Stomach (tissue), 9 donors: Measurements from ENCODE around the gene TBC1D1. TPM values are rescaled to one million over a fixed set of nuclear protein-coding genes. Genes with fewer than 3 reads are reported as not detected.

Experiments used
- DNase-seq, 2 donors: peaks; one replicate each; pipeline versions ENCODE4 v3.0.0 to v3.0.0-alpha.2; 2013 to 2019
- H3K27ac ChIP-seq, 5 donors: fragments of 200-600 bp in 4 of 5; sonication (generic) in 4 of 5; one replicate each; pipeline ENCODE4 v1.5.1; 2013 to 2019; ENCODE audit warnings: mild to moderate bottlenecking in 1 of 5, moderate library complexity in 1 of 5
- H3K27me3 ChIP-seq, 3 donors: fragments of 200-600 bp; sonication (generic); one replicate each; pipeline ENCODE4 v1.5.1; 2017 to 2019; ENCODE audit warnings: mixed run types in 1 of 3
- H3K36me3 ChIP-seq, 4 donors: fragments of 200-600 bp; sonication (generic); 1 replicate in 3 of 4; 2 replicates in 1 of 4; pipeline ENCODE4 v1.5.1; 2016 to 2019
- H3K4me1 ChIP-seq, 4 donors: fragments of 200-600 bp; sonication (generic); one replicate each; pipeline ENCODE4 v1.5.1; 2016 to 2019
- H3K4me3 ChIP-seq, 4 donors: fragments of 200-600 bp; sonication (generic) in 3 of 4; one replicate each; pipeline ENCODE4 v1.5.1; 2016 to 2019; ENCODE audit warnings: mild to moderate bottlenecking in 1 of 4
- H3K9me3 ChIP-seq, 4 donors: fragments of 200-600 bp; sonication (generic); one replicate each; pipeline ENCODE4 v1.5.1; 2016 to 2019
- EP300 ChIP-seq: sonication (generic); formaldehyde crosslinking; IDR thresholded peaks from one replicate; pipeline ENCODE4 v1.6.1; 2017; ENCODE audit warnings: antibody characterized with exemption
- POLR2A ChIP-seq, 4 donors: fragments of 450-650 bp; IDR thresholded peaks; one replicate each; pipeline ENCODE4 v1.6.1; 2016; ENCODE audit warnings: antibody characterized with exemption in 4 of 4, control low read depth in 2 of 4, mild to moderate bottlenecking in 1 of 4, moderate library complexity in 1 of 4
- POLR2AphosphoS5 ChIP-seq, 3 donors: sonication (generic); formaldehyde crosslinking; IDR thresholded peaks; one replicate each; pipeline ENCODE4 v1.6.1; 2016; ENCODE audit warnings: antibody characterized with exemption in 3 of 3
- WGBS, 5 donors: extraction: QIAGEN DNeasy Blood & Tissue Kit in 3 of 5; methylation state at CpG; one replicate each; pipeline versions ENCODE4 v1.1.5 to v1.1.7; 2013 to 2018; 5-methylcytosine and 5-hydroxymethylcytosine counted together
- intact Hi-C: fragments of 100-400 bp; cut with DNase I; formaldehyde crosslinking; loops from one replicate; pipeline ENCODE4 v1.15.1; 2023; ENCODE audit warnings: low total_unique reads
- polyA plus RNA-seq, 3 donors: library from polyadenylated mRNA; stranded (reverse); fragments of 200-250 nt; gene quantifications; one replicate each; pipeline ENCODE4 v1.2.3, GENCODE V29; 2013
- total RNA-seq, 5 donors: library from RNA; depleted of rRNA; stranded (reverse); fragments of >200 nt; gene quantifications; one replicate each; pipeline versions ENCODE4 v1.1.0 to v1.2.3, GENCODE V29; 2014 to 2016
- TF ChIP-seq, protein P1 (sequence below), 7 experiments: fragments of 450-650 bp in 4 of 7; fragments of 200-600 bp in 3 of 7; sonication (generic) in 3 of 7; IDR thresholded peaks; one replicate each; pipeline ENCODE4 v1.5.1; 2016 to 2019; ENCODE audit warnings: antibody characterized with exemption in 7 of 7, control low read depth in 2 of 7, mild to moderate bottlenecking in 1 of 7
- donor health status: healthy with polysubstance abuse.
- donor health status: Bipolar disorder and iron deficiency.
- donor health status: healthy.

TBC1D1 gene
- total and polyA plus RNA-seq, 8 donors, result 18.8 to 165 (median 49.5) TPM

DNA sequence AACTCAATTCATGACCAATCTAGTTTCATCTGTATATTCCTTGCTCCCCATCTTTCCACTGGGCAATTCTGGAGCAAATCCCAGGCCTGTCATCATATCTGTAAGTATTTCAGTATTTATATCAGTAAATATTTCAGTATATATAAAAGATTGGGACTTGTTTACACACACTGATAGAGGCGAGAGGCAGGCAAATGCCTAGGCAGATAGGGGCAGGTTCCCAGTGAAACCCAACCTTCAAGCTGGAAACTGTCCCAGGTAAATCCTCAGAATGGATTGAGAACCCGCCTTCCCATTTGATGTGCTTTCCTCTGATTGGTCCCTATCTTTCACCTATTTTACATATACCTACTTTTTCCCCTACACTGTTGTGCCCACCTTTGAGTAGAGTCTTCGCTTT, 23.8 kb upstream of the TBC1D1 start:
- intact Hi-C loops, result no loop called here
- 46 to 80% (median 57%) methylated on average over 3 of the region's 3 CpGs for WGBS, 5 donors
- Histone ChIP-seq H3K27me3 (no peaks in the 10 kb centered on the region), H3K9me3 (no peaks in the 10 kb centered on the region), H3K4me3 (no peak overlapping the region), H3K4me1 (peaks cover 0 to 22% (median 4%) of the 10 kb centered on the region in 4 donors), H3K27ac (no peak overlapping the region), H3K36me3 (peaks cover 0 to 13% (median 7%) of the 10 kb centered on the region in 4 donors)
- DNase-seq, result peak in 1 of 2 donors; percentile 45
- TF ChIP-seq POLR2AphosphoS5 (IDR thresholded peaks at IDR 0.05), result peak in 1 of 3 donors; percentile 69
- TF ChIP-seq EP300, result no peak

DNA sequence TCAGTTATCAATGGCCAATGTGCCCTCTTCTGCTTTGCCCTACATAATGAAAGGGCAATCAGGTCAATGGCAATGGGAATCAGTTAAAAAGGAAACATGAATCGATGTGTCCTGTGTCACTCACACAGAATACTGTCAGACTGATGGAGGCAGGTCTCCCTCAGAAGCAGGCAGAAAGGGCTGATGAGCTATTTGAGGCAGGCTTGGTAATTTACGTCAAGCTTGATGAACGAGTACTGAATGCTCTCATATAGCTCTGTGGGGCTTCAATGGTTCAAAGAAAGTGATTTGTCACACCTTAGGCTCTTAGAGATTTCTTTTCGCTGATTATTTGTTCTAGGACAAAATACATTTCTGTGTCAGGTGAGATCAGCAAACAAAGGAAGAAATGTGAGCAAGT, 22.6 kb upstream of the TBC1D1 start:
- Histone ChIP-seq H3K9me3 (no peaks in the 10 kb centered on the region), H3K4me3 (no peak overlapping the region), H3K27me3 (no peaks in the 10 kb centered on the region), H3K4me1 (peaks cover 0 to 31% (median 10%) of the 10 kb centered on the region in 4 donors), H3K27ac (peak overlapping the region in 1 of 5 donors; percentile 15), H3K36me3 (peaks cover 0 to 8% (median 2%) of the 10 kb centered on the region in 4 donors)
- TF ChIP-seq POLR2A (IDR thresholded peaks at IDR 0.05) (no peak), EP300 (no peak), POLR2AphosphoS5 (IDR thresholded peaks at IDR 0.05) (no peak)
- TF ChIP-seq, protein P1, sequence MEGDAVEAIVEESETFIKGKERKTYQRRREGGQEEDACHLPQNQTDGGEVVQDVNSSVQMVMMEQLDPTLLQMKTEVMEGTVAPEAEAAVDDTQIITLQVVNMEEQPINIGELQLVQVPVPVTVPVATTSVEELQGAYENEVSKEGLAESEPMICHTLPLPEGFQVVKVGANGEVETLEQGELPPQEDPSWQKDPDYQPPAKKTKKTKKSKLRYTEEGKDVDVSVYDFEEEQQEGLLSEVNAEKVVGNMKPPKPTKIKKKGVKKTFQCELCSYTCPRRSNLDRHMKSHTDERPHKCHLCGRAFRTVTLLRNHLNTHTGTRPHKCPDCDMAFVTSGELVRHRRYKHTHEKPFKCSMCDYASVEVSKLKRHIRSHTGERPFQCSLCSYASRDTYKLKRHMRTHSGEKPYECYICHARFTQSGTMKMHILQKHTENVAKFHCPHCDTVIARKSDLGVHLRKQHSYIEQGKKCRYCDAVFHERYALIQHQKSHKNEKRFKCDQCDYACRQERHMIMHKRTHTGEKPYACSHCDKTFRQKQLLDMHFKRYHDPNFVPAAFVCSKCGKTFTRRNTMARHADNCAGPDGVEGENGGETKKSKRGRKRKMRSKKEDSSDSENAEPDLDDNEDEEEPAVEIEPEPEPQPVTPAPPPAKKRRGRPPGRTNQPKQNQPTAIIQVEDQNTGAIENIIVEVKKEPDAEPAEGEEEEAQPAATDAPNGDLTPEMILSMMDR (IDR thresholded peaks at IDR 0.05), result no peak
- intact Hi-C loops, result no loop called here
- no peak for DNase-seq
- WGBS, 5 donors, result 88 to 92% (median 89%) methylated on average over 4 of the region's 4 CpGs

DNA sequence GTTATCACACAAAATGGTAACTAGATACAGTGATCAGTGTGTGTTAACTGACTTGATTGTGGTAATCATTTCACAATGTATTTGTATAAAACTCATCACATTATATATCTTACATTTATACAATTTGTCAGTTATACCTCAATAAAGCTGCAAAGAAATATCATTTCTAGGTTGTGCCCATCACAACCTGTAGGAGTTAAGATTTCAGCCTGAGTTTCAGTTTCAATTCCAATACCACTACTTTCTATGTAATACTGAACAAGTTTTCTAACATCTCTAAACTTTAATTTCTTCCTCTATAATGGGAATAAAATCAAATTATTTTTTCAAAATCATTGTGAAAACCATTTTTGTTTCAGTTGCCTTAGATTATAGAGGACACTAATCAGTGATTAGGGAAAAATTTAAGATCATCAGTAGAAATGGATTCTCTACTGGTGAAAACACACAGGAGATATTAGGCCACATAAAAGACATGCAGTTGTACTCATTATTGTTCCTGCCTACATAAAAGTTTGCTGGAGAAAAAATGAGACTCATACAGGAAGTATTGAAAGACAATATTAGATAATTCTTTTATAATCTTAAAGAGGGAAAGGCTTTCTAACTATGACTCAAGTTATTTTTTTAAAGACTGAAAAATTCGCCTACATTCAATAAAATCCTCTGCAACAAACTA, 18.4 kb upstream of the TBC1D1 start:
- peaks cover 0 to 29% (median 9%) of the 10 kb centered on the region in 4 donors for H3K4me1 ChIP-seq
- no peak overlapping the region for H3K4me3 ChIP-seq
- H3K9me3 ChIP-seq, result no peaks in the 10 kb centered on the region
- 55 to 73% (median 68%) methylated on average over 1 of the region's 1 CpG for WGBS, 5 donors
- H3K27ac ChIP-seq, result peak overlapping the region in 1 of 5 donors; percentile 19
- TF ChIP-seq POLR2AphosphoS5 (IDR thresholded peaks at IDR 0.05) (no peak), POLR2A (IDR thresholded peaks at IDR 0.05) (no peak), EP300 (no peak)
- TF ChIP-seq, protein P1 (IDR thresholded peaks at IDR 0.05), result no peak
- DNase-seq, result no peak
- peaks cover 0 to 6% (median 0%) of the 10 kb centered on the region in 4 donors for H3K36me3 ChIP-seq
- intact Hi-C loops, result no loop called here
- no peaks in the 10 kb centered on the region for H3K27me3 ChIP-seq

DNA sequence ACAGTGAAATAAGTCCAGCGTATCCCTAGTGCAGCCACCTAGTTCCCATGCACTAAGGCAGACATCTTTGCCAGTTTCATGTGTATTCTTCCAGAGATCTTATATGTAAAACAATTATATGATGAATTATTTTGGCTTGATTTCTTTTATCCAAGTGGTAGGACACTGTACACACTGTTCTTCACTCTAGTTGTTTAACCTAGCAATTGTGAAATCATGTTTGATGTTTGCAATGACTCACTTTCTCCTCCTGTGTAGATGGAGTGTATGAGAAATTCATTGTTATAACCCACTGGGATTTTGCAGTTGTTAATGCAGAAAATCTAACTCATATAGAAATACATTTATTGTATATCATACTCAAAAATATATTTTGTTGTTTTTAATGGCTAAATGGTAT, 17.5 kb upstream of the TBC1D1 start:
- Histone ChIP-seq H3K4me1 (peaks cover 0 to 34% (median 12%) of the 10 kb centered on the region in 4 donors), H3K9me3 (no peaks in the 10 kb centered on the region), H3K27me3 (no peaks in the 10 kb centered on the region), H3K27ac (peak overlapping the region in 1 of 5 donors; percentile 77), H3K36me3 (peaks cover 0 to 6% (median 0%) of the 10 kb centered on the region in 4 donors), H3K4me3 (no peak overlapping the region)
- peak in 1 of 2 donors; percentile 47 for DNase-seq
- WGBS, 5 donors, result 44 to 60% (median 54%) methylated on average over 1 of the region's 1 CpG
- intact Hi-C loops, result no loop called here
- TF ChIP-seq POLR2AphosphoS5 (IDR thresholded peaks at IDR 0.05) (peak; percentile 62 to 95 (median 70)), EP300 (no peak)

GRCh38 chr4:37876156-37876555, 14.7 kb upstream of the TBC1D1 start:
- Histone ChIP-seq H3K9me3 (no peaks in the 10 kb centered on the region), H3K27ac (peak overlapping the region in 1 of 5 donors; percentile 77), H3K4me1 (peaks cover 0 to 43% (median 19%) of the 10 kb centered on the region in 4 donors), H3K4me3 (no peak overlapping the region), H3K27me3 (peaks cover 0 to 3% (median 0%) of the 10 kb centered on the region in 3 donors), H3K36me3 (no peaks in the 10 kb centered on the region)
- WGBS, 5 donors, result 86 to 98% (median 95%) methylated on average over 2 of the region's 2 CpGs
- TF ChIP-seq, protein P1 (IDR thresholded peaks at IDR 0.05), result no peak
- TF ChIP-seq POLR2A (IDR thresholded peaks at IDR 0.05), result no peak
- TF ChIP-seq EP300, result no peak
- no peak for TF ChIP-seq POLR2AphosphoS5 (IDR thresholded peaks at IDR 0.05)
- intact Hi-C loops, result no loop called here
- DNase-seq, result no peak
